Measurements from ENCODE around the gene DENND1A.

DENND1A gene

GRCh38 chr9:123597048-123597447, 332.9 kb downstream of the DENND1A start:
- no peak overlapping the region for H3K4me3 ChIP-seq (ENCODE audit: low read length)
- no peaks in the 10 kb centered on the region for H3K9me3 ChIP-seq (replicated peaks; ENCODE audit: low read length)
- H3K4me2 ChIP-seq (ENCODE audit: low read length): no peak overlapping the region
- H3K36me3 ChIP-seq (ENCODE audit: insufficient read depth, low read length): no peaks in the 10 kb centered on the region
- H3K9ac ChIP-seq (ENCODE audit: low read depth, low read length): no peak overlapping the region
- H3K4me1 ChIP-seq (ENCODE audit: control insufficient read depth, insufficient read depth, low read length): no peaks in the 10 kb centered on the region
- no peaks in the 10 kb centered on the region for H3K27me3 ChIP-seq (ENCODE audit: control insufficient read depth, insufficient read depth, low read length)

- Histone ChIP-seq H3K4me1 (ENCODE audit: control insufficient read depth, insufficient read depth, low read length) (no peaks in the 10 kb centered on the region), H3K36me3 (ENCODE audit: insufficient read depth, low read length) (no peaks in the 10 kb centered on the region), H3K9ac (ENCODE audit: low read depth, low read length) (no peak overlapping the region), H3K4me2 (ENCODE audit: low read length) (no peak overlapping the region), H3K4me3 (ENCODE audit: low read length) (no peak overlapping the region), H3K27me3 (ENCODE audit: control insufficient read depth, insufficient read depth, low read length) (no peaks in the 10 kb centered on the region), H3K9me3 (replicated peaks; ENCODE audit: low read length) (no peaks in the 10 kb centered on the region)
These were observed 338.6 kb downstream of the DENND1A start for GRCh38 chr9:123591283-123591682.

GRCh38 chr9:123590499-123590898, 339.4 kb downstream of the DENND1A start:
- H3K4me2 ChIP-seq (ENCODE audit: low read length): no peak overlapping the region
- no peaks in the 10 kb centered on the region for H3K4me1 ChIP-seq (ENCODE audit: control insufficient read depth, insufficient read depth, low read length)
- H3K4me3 ChIP-seq (ENCODE audit: low read length): no peak overlapping the region
- H3K36me3 ChIP-seq (ENCODE audit: insufficient read depth, low read length): no peaks in the 10 kb centered on the region
- H3K27me3 ChIP-seq (ENCODE audit: control insufficient read depth, insufficient read depth, low read length): no peaks in the 10 kb centered on the region
- H3K9me3 ChIP-seq (replicated peaks; ENCODE audit: low read length): no peaks in the 10 kb centered on the region
- H3K9ac ChIP-seq (ENCODE audit: low read depth, low read length): no peak overlapping the region

GRCh38 chr9:123589361-123590239, 340.3 kb downstream of the DENND1A start:
- Histone ChIP-seq H3K9ac (ENCODE audit: low read depth, low read length) (no peak overlapping the region), H3K36me3 (ENCODE audit: insufficient read depth, low read length) (no peaks in the 10 kb centered on the region), H3K4me1 (ENCODE audit: control insufficient read depth, insufficient read depth, low read length) (no peaks in the 10 kb centered on the region), H3K9me3 (replicated peaks; ENCODE audit: low read length) (no peaks in the 10 kb centered on the region), H3K27me3 (ENCODE audit: control insufficient read depth, insufficient read depth, low read length) (no peaks in the 10 kb centered on the region), H3K4me3 (ENCODE audit: low read length) (no peak overlapping the region), H3K4me2 (ENCODE audit: low read length) (no peak overlapping the region)

- Histone ChIP-seq H3K4me3 (ENCODE audit: low read length) (no peak overlapping the region), H3K36me3 (ENCODE audit: insufficient read depth, low read length) (no peaks in the 10 kb centered on the region), H3K4me1 (ENCODE audit: control insufficient read depth, insufficient read depth, low read length) (no peaks in the 10 kb centered on the region), H3K27me3 (ENCODE audit: control insufficient read depth, insufficient read depth, low read length) (no peaks in the 10 kb centered on the region), H3K9me3 (replicated peaks; ENCODE audit: low read length) (no peaks in the 10 kb centered on the region), H3K4me2 (ENCODE audit: low read length) (no peak overlapping the region), H3K9ac (ENCODE audit: low read depth, low read length) (no peak overlapping the region)
These were observed 343.7 kb downstream of the DENND1A start for GRCh38 chr9:123586275-123586674.

- Histone ChIP-seq H3K4me2 (ENCODE audit: low read length) (no peak overlapping the region), H3K36me3 (ENCODE audit: insufficient read depth, low read length) (no peaks in the 10 kb centered on the region), H3K4me3 (ENCODE audit: low read length) (no peak overlapping the region), H3K9ac (ENCODE audit: low read depth, low read length) (no peak overlapping the region), H3K9me3 (replicated peaks; ENCODE audit: low read length) (no peaks in the 10 kb centered on the region), H3K27me3 (ENCODE audit: control insufficient read depth, insufficient read depth, low read length) (no peaks in the 10 kb centered on the region), H3K4me1 (ENCODE audit: control insufficient read depth, insufficient read depth, low read length) (no peaks in the 10 kb centered on the region)
These were observed 345.4 kb downstream of the DENND1A start for GRCh38 chr9:123584202-123585176.

- Histone ChIP-seq H3K9me3 (replicated peaks; ENCODE audit: low read length) (no peaks in the 10 kb centered on the region), H3K4me3 (ENCODE audit: low read length) (no peak overlapping the region), H3K27me3 (ENCODE audit: control insufficient read depth, insufficient read depth, low read length) (no peaks in the 10 kb centered on the region), H3K4me2 (ENCODE audit: low read length) (no peak overlapping the region), H3K36me3 (ENCODE audit: insufficient read depth, low read length) (no peaks in the 10 kb centered on the region), H3K4me1 (ENCODE audit: control insufficient read depth, insufficient read depth, low read length) (no peaks in the 10 kb centered on the region), H3K9ac (ENCODE audit: low read depth, low read length) (no peak overlapping the region)
These were observed 346.3 kb downstream of the DENND1A start for GRCh38 chr9:123583646-123584045.

GRCh38 chr9:123571240-123571639, 358.7 kb downstream of the DENND1A start:
- Histone ChIP-seq H3K36me3 (ENCODE audit: insufficient read depth, low read length) (no peaks in the 10 kb centered on the region), H3K9me3 (replicated peaks; ENCODE audit: low read length) (no peaks in the 10 kb centered on the region), H3K27me3 (ENCODE audit: control insufficient read depth, insufficient read depth, low read length) (no peaks in the 10 kb centered on the region), H3K9ac (ENCODE audit: low read depth, low read length) (no peak overlapping the region), H3K4me1 (ENCODE audit: control insufficient read depth, insufficient read depth, low read length) (peaks cover 13% of the 10 kb centered on the region), H3K4me3 (ENCODE audit: low read length) (no peak overlapping the region), H3K4me2 (ENCODE audit: low read length) (no peak overlapping the region)

GRCh38 chr9:123568691-123569688, 360.9 kb downstream of the DENND1A start:
- peak overlapping the region; percentile 5 for H3K9ac ChIP-seq (ENCODE audit: low read depth, low read length)

GRCh38 chr9:123567013-123567412, 362.9 kb downstream of the DENND1A start:
- no peaks in the 10 kb centered on the region for H3K27me3 ChIP-seq (ENCODE audit: control insufficient read depth, insufficient read depth, low read length)
- H3K9me3 ChIP-seq (replicated peaks; ENCODE audit: low read length): no peaks in the 10 kb centered on the region
- H3K4me2 ChIP-seq (ENCODE audit: low read length): no peak overlapping the region
- H3K4me3 ChIP-seq (ENCODE audit: low read length): no peak overlapping the region
- H3K4me1 ChIP-seq (ENCODE audit: control insufficient read depth, insufficient read depth, low read length): peaks cover 16% of the 10 kb centered on the region
- H3K9ac ChIP-seq (ENCODE audit: low read depth, low read length): no peak overlapping the region
- H3K36me3 ChIP-seq (ENCODE audit: insufficient read depth, low read length): no peaks in the 10 kb centered on the region

More at GRCh38 chr9:123568691-123569688, 360.9 kb downstream of the DENND1A start:
- no peaks in the 10 kb centered on the region for H3K27me3 ChIP-seq (ENCODE audit: control insufficient read depth, insufficient read depth, low read length)
- H3K36me3 ChIP-seq (ENCODE audit: insufficient read depth, low read length): no peaks in the 10 kb centered on the region
- peaks cover 13% of the 10 kb centered on the region for H3K4me1 ChIP-seq (ENCODE audit: control insufficient read depth, insufficient read depth, low read length)
- no peaks in the 10 kb centered on the region for H3K9me3 ChIP-seq (replicated peaks; ENCODE audit: low read length)
- H3K4me3 ChIP-seq (ENCODE audit: low read length): no peak overlapping the region
- H3K4me2 ChIP-seq (ENCODE audit: low read length): peak overlapping the region; percentile 9

Measured in skeletal muscle satellite cell (primary cell).